Prostate gland (tissue), 1 donor: ENCODE measurements around the gene ACSS1.

Source experiments
- POLR2A ChIP-seq: fragments of 450-650 bp; IDR thresholded peaks from one replicate; pipeline ENCODE4 v1.6.1; 2016; ENCODE audit warnings: antibody characterized with exemption, mild to moderate bottlenecking
- POLR2AphosphoS5 ChIP-seq: sonication (generic); formaldehyde crosslinking; IDR thresholded peaks from one replicate; pipeline ENCODE4 v1.6.1; 2017; ENCODE audit warnings: antibody characterized with exemption

DNA sequence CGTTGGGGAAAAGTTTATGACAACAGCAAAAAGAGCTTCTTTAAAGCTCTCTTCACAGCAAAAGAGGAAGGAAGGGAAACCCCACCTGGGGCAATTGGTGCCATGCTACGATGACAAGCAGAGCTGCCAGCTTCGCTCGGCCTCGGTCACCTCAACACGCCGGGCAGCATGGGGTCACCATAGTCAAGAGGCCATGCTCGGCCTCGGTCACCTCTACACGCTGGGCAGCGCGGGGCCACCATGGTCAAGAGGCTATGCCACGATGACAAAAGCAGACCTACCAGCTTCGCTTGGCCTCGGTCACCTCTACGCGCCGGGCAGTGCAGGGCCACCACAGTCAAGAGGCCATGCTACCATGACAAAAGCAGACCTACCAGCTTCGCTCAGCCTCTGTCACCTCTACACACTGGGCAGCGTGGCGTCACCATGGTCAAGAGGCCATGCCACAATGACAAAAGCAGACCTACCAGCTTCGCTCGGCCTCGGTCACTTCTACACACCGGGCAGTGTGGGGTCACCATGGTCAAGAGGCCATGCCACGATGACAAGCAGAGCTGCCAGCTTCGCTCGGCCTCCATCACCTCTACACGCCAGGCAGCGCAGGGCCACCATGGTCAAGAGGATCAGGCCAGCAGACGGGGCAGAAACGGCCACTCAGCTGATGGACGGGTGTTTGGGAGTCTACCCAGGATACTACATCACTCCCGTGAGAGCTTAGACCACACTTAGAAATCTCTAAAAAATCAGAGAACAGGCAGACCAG lies 77.5 kb downstream of the ACSS1 start:
- no peak for TF ChIP-seq POLR2AphosphoS5
- TF ChIP-seq POLR2A: no peak
